Iris pigment epithelial cell (primary cell): ENCODE results near the gene TMEM132C.

Source experiments
- DNase-seq: peaks from one replicate; pipeline ENCODE4 v3.0.0-alpha.2; 2011; ENCODE audit warnings: low read depth

Gene TMEM132C

DNA sequence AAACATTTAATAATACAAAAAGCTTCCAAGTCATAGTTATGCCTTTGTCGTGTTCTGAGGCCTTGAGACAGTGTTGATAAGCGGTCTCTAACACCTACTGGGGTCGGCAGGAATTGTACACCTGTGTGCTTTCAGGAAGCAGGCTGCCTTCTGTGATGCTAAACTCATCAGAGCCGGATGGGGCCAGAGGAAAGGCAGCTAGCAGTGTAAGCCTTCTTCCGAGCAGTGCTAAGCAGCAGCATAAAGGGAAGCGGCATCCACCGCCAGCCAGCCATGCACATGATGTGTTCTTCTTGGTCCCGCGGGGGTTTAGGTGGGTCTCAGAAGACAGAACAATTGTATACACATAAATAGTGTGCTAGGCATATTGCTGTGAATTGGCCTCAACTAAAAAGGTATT is 397.5 kb downstream of the TMEM132C start:
- no peak for DNase-seq

DNA sequence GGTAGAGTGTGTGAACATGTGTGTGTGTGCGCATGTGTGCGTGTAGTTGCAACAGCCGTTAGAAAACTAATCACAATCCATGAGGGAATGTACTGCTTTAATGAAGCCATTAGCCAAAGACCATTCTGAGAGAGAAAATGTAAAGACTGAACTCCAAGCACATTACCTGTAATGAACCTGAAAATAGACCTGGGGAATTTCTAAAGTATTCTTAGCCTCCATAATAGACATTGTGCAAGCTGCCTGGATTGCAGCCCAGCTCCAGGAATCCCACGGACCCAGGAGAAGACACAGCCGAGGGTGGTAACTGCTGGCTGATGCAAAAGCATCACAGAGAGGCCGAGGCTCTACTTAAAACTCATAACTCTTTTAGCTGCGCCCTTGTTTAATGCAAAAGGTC is 400.2 kb downstream of the TMEM132C start:
- DNase-seq: no peak

DNA sequence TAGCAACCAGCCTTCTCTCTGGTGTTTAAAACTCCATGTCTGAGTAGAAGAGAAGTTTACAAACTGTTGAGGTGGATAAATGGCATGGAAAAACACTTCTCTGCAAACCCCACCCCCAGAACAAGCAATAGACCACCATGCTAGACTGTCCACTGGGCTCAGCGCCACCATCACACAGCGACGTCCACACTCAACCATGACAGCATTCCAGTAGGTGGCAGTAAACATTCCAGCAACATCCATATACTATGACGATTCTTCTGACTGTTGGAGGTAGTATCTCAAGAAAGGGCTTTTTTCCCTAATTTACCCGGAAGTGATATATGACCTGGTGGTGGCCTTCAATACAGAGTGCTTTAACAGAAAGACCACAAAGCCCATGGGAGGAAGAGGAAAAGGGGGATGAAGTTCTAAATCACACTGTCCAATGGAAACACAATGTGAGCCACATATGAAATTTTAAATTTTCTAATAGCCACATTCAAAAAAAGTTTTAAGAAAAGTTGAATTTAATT is 404.6 kb downstream of the TMEM132C start:
- no peak for DNase-seq

DNA sequence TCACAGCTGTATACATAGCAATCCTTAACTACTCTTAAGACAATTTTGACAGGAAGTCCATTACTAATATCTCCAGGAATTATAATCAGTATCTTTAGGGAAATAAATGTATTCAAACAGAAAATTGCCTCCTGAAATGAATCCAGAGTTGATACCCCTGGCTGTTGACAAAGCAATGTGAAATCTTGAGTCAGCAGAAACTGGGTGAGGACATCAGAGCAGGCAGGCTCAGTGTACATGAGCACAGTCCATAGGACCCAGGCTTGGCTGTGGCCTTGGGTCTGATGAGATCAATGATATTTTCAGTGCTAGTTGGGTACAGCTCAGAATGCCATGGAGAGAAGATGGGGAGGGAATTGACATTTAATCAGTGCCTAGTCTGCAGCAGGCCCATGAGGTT is 405.5 kb downstream of the TMEM132C start:
- no peak for DNase-seq

DNA sequence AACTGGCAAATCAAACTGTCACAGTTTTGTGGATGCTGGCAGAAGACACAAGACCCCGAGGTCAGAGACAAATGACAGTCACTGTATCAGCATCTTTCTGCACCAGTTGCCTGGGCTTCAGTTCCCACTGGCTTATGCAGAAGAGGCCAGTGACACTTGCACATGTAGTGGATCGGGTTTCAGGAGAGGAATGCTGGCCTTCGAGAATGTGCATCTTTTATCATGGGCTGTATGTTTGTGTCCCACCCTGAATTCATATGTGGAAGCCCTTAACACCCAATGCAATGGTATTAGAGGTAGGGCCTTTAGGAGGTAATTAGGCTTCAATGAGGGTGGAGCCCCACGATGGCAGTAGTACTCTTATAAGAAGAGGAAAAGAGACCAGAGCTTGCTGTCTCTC is 405.9 kb downstream of the TMEM132C start:
- DNase-seq: no peak

DNA sequence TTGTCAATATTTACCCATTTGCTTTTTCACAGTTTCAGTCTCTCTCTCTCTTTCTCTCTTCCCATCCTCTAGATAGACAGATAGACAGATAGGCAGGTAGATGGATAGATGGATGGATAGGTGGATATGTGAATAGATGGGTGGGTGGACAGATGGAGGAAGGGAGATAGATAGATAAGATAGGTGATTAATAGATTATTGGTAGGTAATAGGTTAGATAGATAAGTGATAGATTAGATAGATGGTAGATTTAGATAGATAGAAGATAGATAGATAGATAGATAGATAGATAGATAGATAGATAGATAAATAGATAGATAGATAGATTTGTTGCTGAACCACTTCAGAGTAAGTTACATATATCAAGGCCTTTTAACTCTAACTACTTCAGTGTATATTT is 408.6 kb downstream of the TMEM132C start:
- no peak for DNase-seq

DNA sequence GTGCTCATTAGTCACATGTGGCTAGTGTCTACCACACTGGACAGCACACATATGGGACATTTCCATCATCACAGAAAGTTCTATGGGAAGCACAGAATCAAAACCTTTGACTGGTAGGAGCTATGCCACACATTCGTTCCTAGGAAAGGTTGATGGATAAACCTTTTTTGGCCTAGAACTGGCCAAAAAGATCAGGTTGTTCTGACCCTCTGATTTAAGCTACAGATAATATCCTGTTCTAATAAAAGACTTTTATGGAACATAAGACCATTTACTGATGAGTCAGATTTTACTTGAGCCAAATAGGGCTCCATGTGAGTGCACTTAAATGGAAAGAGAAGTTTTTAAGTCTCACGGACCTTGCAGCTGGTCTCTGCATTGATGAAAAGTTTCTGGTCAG is 413.6 kb downstream of the TMEM132C start:
- no peak for DNase-seq

DNA sequence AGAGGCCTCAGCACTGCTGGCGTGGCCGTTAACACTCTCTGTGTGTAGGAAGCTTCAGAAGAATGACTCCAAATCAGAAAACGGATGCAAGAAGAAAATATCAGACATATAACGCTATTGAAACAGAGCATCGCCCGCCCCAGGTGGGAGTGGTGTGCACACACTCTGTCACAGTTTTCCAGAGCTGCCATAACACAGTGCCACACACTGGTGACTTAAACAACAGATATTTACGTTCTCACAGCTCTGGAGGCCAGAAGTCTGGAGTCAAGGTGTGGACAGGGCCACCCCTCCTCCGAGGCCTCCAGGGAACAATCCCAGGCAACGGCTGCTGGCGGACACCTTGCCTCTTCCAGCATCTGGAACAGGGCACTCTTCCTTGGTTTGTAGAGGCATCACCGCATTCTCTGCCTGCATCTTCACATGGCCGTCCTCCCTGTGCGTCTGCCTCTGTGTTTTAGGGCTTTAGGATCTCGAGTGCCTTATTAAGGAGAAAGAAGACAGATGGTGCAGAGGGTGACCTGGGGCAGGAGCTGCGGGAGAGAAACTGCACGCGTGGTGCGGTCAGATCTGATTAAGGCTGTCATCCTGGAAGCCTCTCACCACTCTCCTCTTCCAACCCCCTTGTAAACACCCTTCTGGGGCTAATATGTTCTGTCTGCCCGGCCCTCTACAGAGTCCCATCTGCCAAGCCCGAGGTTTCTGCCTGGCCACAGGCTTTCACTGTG is 415.7 kb downstream of the TMEM132C start:
- no peak for DNase-seq

DNA sequence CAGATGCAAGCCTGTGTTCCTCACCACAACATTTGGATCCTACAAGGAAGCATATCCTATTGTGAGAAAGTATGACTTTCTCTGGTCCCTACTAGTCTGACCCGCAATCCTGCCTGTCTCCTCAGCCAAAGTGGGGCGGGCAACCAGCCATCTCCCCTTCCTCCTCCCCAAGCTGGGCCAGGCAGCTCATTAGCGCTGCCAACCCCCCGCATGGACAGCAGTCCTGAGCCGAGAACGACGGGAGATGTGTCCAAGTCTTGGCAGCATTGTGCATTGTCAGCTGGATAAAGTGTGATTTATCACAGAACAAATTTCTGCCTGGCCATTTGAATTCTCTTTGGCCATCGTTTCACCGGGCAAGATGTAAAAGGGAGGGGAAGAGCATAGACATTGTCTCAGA is 417.4 kb downstream of the TMEM132C start:
- no peak for DNase-seq

DNA sequence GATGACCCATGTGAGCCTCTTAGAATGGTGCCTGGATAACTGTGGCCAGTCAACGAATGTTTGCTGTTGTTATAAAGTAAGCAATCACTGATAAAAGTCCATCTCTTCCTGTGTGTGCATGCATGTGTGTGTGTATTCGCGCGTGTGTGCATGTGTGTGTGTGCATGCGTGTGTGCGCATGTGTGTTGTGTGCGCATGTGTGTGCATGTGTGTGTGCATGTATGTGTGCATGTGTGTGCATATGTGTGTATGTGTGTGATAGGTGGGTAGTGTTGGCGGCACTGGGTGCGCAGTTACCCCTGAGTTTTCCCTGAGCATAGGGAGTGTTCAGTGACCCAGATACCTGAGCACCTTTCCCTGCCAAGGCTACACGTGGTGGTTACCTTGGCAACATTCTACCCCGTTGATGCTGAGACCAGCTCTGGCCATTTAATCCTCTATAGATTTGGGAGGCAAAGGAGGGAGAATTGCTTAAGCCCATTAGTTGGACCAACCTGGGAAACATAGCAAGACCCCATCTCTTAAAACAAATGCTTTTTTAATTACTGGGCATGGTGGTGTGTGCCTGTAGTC is 419.0 kb downstream of the TMEM132C start:
- DNase-seq: no peak

DNA sequence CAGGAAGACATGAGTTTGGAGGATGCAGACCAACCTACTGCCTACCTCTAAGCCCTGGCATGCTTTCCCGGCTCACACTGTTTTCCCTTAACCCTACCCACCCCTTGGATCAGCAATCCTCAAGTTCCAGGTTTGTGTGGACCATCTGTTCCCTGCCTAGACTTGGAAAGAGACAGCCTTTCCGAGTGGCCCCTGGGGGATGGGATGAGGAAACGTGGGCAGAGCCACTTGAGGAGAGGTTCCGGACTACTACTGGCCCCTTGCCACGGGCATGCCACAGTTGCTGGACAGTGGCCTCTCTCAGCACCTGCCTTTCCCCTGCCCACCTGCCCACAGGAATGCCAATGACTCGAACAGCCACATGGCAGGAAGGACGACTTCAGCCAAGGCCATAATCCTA is 420.9 kb downstream of the TMEM132C start:
- DNase-seq: no peak

DNA sequence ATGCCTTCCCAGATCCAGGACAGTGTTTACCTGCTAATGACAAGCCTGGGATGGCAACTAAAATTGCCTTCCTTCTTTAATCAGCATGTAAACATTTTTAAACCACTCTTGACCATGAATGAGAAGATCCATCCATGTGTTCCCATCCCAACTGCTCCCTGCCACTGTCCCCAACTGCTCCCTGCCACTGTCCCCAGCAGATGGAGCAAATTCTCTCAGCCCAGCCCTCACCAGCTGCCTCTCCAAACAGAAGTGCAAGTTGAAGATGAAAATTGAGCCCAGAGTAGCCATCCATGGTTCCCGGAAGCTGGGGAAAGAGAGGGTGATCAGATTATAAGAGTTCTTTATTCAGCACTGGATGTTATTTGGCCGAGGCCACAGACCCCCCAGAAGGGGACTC is 423.7 kb downstream of the TMEM132C start:
- no peak for DNase-seq

DNA sequence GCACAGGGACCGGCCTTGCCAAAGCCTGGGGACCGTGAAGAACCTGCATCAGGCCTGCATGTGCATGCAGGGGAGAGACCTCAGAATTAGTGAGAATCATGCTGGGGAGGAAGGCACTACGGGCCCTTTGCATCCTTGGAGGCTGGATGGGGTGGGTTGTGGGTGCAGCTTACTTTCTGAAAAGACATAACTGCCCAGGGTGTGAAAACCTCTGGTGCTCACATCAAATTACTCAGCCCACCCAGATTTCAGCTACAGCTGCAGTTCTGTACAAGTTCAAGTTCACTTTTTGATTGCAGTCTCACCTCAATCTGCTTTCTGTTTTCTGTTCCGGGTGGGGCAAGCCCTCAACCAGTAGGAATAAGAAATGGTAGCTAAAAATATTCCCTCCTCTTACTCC is 426.1 kb downstream of the TMEM132C start:
- no peak for DNase-seq

DNA sequence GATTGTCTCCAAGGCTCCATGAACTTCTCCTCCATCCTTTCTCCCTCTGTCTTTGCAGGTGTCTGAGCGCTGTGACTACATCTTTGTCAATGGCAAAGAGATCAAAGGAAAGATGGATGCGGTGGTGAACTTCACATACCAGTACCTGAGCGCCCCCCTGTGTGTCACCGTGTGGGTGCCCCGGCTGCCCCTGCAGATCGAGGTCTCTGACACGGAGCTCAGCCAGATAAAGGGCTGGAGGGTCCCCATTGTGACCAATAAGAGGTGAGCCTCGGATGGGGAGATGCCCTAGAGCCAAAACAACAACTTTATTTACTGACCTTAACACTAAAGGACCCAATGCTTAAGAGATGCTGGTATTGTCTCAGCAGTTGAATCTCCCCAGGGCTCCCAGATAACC is 426.8 kb downstream of the TMEM132C start:
- no peak for DNase-seq

DNA sequence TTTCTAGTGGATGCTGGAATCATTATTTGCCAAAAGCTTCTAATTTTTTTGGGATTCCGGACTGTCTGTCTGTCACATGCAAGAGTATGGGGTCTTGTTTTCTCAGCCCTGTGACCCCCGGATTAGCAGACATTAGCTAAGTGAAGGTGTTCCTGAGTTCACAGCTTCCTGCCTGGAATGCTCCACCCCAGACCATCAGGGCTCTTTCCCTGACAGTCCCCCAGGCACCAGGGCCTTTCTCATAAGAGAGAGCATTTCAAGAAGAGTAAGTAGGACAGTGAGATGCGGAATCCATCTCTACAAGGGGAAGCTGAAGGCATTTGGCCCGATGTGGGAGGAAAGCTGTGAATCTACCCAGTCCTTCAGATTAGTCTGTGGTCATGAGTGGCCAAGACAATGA is 427.5 kb downstream of the TMEM132C start:
- DNase-seq: no peak

DNA sequence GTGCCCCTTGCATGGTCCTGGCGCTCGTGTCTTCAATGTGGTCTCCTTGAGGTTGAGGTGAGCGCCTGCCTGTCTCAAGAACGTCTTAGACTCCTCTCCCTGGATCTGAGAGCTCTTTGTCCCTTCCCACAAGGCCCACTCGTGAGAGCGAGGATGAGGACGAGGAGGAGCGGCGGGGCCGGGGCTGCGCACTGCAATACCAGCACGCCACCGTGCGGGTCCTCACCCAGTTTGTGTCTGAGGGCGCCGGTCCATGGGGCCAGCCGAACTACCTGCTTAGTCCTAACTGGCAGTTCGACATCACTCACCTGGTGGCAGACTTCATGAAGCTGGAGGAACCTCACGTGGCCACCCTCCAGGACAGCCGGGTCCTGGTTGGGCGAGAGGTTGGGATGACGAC is 428.7 kb downstream of the TMEM132C start:
- no peak for DNase-seq

DNA sequence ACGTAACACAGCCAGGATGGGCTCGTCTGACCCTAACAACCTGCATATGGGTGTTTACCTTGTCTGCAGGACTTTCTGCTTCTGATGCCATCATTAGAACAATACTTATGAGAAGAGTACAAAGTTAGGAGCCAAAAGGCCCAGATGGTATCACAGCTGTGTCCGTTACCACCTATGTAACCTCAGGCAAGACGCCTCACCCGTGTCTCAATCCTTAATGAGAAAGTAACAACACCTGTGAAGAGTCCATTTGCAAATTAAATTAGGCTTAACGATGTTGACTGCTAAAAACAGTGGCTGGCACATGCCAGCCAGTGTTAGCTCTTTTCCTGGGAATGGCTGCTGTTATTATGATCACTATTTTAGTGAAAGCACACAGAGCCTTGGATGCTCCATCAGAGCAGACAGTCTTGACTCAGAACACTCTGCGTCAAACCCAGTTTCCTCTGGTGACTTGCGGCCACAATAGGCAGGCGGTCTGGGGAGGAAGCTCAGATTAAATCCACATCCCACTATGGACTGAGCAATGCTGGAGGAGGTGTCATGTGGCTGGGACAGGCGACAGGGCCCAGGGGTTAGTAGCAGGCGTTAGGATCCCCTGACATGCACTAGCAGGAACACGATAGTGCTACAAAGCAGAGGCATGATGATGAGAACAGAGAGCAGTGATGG is 431.5 kb downstream of the TMEM132C start:
- no peak for DNase-seq

DNA sequence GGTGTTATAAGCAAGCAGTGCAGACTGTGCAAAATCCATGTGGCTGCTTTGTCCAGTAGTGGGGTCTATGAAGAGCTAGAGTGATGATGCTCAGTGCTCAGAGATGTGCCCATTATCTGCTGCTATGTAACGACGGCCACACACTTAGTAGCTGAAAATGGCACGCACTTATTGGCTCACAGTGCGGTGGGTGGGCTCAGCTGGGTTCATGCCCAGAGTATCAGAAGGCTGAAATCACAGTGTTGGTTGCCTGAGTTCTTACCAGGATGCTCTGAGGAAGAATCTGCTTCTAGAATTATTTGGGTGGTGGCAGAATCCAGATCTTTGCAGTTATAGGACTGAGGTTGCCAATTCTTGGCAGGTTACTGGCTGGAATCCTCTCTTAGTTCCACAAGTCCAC is 432.1 kb downstream of the TMEM132C start:
- no peak for DNase-seq

DNA sequence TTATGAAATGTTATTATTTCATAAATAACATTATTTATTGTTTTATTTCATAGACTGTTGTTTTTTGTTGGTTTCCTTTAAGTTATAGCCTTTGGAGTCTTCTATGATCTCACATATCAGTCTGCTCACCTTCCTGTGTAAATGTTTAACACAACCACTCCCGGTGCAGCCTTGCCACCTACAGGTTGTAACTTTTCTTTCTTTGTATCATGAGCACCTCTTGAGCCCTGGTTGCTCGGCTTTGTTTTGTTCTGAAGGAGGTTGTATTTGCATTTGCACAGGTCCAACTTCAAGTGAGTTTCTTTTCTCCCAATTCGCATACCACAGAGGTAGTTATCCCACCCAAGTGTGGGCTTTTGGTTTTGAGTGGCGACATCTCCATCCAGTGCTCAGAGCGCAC is 435.4 kb downstream of the TMEM132C start:
- no peak for DNase-seq

DNA sequence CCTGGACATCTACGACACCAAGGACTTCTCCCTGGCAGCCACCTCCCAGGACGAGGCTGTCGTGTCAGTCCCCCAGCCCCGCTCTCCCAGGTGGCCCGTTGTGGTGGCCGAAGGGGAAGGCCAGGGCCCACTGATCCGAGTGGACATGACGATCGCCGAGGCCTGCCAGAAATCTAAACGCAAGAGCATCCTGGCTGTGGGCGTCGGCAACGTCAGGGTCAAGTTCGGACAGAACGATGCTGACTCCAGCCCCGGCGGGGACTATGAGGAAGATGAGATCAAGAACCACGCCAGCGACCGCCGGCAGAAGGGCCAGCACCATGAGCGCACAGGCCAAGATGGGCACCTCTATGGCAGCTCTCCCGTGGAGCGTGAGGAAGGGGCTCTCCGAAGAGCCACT is 438.2 kb downstream of the TMEM132C start:
- DNase-seq: no peak

DNA sequence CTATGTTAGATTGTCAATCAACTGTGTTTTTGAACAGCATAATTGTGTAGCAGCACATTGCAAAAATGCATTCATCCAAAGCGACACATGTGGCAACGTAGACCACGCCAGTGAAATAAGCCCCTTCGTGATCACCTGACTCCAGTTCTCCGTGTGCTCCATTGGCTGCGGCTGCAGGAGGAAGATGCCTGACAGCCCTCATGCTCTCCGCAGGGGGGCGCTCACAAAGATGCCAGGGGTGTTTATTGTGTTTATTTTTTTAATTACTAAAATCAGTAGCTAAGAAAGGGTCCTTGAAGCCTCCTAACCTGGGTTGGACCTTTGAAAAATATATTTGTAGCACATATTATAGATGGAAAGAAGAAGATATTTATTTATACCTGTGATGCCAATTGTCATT is 440.5 kb downstream of the TMEM132C start:
- no peak for DNase-seq

DNA sequence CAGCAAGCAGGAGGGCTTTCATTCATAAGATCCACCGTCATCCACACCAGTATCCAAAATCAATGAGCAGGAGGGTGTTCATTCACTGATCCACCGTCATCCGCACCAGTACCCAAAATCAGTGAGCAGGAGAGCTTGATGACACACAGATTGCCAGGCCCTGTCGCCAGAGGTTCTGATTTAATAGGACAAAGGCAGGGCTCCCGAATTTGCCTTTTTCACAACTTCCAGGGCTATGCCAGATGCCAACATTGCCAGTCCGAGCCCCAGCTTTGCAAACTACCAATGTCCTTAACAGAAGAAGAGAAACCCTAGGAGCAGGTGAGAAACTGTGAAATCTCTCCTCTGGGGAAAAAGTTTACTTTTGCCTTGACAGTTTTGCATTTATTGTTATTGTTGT is 441.8 kb downstream of the TMEM132C start:
- no peak for DNase-seq

DNA sequence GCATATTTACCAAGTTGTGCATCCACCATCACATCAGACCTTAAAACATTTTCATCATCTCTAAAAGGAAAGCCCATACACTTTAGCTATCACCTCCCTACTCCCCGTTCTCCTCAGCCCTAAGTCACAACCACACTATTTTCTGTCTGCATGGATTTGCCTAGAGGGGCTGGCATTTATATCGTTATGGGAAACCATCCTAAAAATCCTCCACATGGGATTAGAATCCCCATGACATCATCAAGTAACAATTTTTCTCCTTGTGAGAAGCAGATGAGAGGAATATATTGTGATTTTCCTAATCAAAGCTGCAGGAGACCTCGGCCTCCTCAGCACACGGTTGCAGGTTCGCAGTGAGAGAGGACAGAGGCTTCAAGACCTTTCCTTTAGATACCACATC is 442.7 kb downstream of the TMEM132C start:
- DNase-seq: no peak

DNA sequence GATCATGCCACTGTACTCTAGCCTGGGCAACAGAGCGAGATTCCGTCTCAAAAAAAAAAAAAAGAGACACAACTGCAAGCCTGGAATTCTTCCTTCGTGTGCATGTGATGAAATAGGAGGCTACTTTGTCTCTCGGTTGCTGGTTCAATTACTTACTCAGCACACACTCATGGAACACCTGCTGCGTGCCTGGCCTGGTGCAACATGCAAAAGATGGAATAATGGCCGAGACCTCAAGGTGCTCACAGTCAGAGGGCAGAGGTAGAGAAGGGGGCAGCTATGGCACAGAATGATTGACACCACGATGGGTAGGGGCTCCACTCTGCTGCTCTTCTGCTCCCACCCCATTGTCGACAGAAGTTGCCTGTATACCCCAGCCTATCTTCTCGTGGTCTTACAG is 444.5 kb downstream of the TMEM132C start:
- no peak for DNase-seq
